Ascending aorta (tissue), 2 donors: ENCODE results near the gene AUTS2. TPM values are rescaled to one million over a fixed set of nuclear protein-coding genes. Genes with fewer than 3 reads are reported as not detected.

ENCODE experiments used
- DNase-seq, 2 donors: peaks; one replicate each; pipeline ENCODE4 v3.0.0-alpha.2; 2019; ENCODE audit warnings: low spot score in 2 of 2
- H3K27ac ChIP-seq, 2 donors: fragments of 200-600 bp; sonication (generic); one replicate each; pipeline ENCODE4 v1.5.1; 2016 to 2017; ENCODE audit warnings: mild to moderate bottlenecking in 1 of 2
- H3K27me3 ChIP-seq: fragments of 200-600 bp; sonication (generic); one replicate; pipeline ENCODE4 v1.5.1; 2017
- H3K36me3 ChIP-seq, 2 donors: fragments of 200-600 bp; sonication (generic); one replicate each; pipeline ENCODE4 v1.5.1; 2016
- H3K4me1 ChIP-seq, 2 donors: fragments of 200-600 bp; sonication (generic); one replicate each; pipeline ENCODE4 v1.5.1; 2016 to 2017; ENCODE audit warnings: mild to moderate bottlenecking in 1 of 2
- H3K4me3 ChIP-seq, 2 donors: fragments of 200-600 bp; sonication (generic); one replicate each; pipeline ENCODE4 v1.5.1; 2016 to 2017; ENCODE audit warnings: mild to moderate bottlenecking in 1 of 2
- H3K9me3 ChIP-seq, 2 donors: fragments of 200-600 bp; sonication (generic); one replicate each; pipeline ENCODE4 v1.5.1; 2016
- intact Hi-C: fragments of 100-400 bp; cut with DNase I; formaldehyde crosslinking; loops from one replicate; pipeline ENCODE4 v1.15.1; 2023
- total RNA-seq: library from RNA; depleted of rRNA; stranded (reverse); fragments of >200 nt; gene quantifications from one replicate; pipeline ENCODE4 v1.1.0, GENCODE V29; 2016
- TF ChIP-seq, protein P1 (sequence below), 3 experiments: fragments of 200-600 bp in 2 of 3; fragments of 450-650 bp in 1 of 3; sonication (generic) in 2 of 3; IDR thresholded peaks; one replicate each; pipeline ENCODE4 v1.5.1; 2016 to 2019; ENCODE audit warnings: antibody characterized with exemption in 3 of 3, mild to moderate bottlenecking in 1 of 3, moderate library complexity in 1 of 3

AUTS2 gene
- total RNA-seq, 1 donor from 2014 or later: 90.4 TPM

DNA sequence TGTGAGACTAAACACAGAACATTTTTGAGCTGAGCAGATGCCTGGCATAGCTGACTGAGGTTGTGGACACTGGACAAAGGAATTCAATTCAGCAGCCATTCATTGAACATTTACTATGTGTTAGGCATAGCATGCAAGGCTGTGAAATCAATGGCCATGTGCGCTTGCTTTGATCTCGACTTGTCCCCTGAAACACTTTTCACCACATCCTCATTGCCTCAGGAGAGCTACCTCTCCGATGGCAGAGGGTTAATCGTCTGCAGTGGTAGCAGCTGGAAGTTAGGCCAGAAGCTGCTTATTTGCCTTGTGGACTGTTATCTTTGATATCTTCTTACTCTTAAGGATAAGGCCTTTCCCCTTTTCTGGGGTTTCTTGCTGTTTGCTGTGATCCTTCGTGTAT lies 297.8 kb downstream of the AUTS2 start:
- Histone ChIP-seq H3K9me3 (no peaks in the 10 kb centered on the region), H3K27me3 (no peaks in the 10 kb centered on the region), H3K4me1 (no peaks in the 10 kb centered on the region), H3K36me3 (no peaks in the 10 kb centered on the region), H3K4me3 (no peak overlapping the region), H3K27ac (no peak overlapping the region)
- DNase-seq: no peak
- intact Hi-C loops: no loop called here
- TF ChIP-seq, protein P1, sequence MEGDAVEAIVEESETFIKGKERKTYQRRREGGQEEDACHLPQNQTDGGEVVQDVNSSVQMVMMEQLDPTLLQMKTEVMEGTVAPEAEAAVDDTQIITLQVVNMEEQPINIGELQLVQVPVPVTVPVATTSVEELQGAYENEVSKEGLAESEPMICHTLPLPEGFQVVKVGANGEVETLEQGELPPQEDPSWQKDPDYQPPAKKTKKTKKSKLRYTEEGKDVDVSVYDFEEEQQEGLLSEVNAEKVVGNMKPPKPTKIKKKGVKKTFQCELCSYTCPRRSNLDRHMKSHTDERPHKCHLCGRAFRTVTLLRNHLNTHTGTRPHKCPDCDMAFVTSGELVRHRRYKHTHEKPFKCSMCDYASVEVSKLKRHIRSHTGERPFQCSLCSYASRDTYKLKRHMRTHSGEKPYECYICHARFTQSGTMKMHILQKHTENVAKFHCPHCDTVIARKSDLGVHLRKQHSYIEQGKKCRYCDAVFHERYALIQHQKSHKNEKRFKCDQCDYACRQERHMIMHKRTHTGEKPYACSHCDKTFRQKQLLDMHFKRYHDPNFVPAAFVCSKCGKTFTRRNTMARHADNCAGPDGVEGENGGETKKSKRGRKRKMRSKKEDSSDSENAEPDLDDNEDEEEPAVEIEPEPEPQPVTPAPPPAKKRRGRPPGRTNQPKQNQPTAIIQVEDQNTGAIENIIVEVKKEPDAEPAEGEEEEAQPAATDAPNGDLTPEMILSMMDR (IDR thresholded peaks at IDR 0.05): no peak

DNA sequence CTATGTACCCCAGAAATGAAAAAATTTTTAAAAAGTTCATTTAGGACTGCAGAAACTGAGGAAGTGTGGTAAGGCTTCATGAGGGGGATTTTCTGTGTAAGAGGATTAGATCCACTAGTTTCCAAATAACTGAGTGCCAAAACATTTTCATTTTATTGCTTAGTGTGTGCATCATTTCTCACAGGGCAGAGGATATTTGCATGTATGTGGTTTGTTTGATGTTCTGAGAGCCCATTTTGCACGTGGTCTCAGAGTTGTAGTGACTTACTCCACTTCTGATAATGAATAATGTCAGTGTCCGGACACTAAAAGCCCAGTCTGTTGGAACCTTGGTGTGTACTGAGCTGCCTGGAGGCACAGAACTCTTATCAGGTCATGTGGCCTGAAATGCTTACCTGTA lies 299.9 kb downstream of the AUTS2 start:
- no peaks in the 10 kb centered on the region for H3K27me3 ChIP-seq
- intact Hi-C loops: no loop called here
- no peak for DNase-seq
- no peak overlapping the region for H3K27ac ChIP-seq
- H3K36me3 ChIP-seq: no peaks in the 10 kb centered on the region
- TF ChIP-seq, protein P1 (IDR thresholded peaks at IDR 0.05): no peak
- no peak overlapping the region for H3K4me3 ChIP-seq
- no peaks in the 10 kb centered on the region for H3K4me1 ChIP-seq
- H3K9me3 ChIP-seq: no peaks in the 10 kb centered on the region

DNA sequence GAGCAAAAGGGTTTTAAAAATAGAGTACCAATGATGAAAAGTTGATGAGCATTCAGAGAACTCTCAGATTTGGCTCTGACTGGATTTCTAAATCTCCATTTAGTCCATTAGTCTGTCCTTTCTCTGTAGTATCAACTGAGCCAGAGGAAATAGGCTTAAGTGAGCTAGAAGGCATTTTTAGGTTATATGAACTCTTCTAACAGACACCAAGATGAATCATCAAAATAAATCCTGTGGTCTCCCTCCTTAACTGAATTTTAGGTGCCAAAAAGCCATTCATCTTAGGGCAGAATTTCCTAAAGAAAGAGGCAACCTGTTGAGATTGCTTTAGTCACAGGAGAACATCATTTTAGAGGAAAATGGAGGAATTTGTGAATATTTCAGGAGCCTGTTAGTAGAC lies 305.1 kb downstream of the AUTS2 start:
- no peaks in the 10 kb centered on the region for H3K4me1 ChIP-seq

DNA sequence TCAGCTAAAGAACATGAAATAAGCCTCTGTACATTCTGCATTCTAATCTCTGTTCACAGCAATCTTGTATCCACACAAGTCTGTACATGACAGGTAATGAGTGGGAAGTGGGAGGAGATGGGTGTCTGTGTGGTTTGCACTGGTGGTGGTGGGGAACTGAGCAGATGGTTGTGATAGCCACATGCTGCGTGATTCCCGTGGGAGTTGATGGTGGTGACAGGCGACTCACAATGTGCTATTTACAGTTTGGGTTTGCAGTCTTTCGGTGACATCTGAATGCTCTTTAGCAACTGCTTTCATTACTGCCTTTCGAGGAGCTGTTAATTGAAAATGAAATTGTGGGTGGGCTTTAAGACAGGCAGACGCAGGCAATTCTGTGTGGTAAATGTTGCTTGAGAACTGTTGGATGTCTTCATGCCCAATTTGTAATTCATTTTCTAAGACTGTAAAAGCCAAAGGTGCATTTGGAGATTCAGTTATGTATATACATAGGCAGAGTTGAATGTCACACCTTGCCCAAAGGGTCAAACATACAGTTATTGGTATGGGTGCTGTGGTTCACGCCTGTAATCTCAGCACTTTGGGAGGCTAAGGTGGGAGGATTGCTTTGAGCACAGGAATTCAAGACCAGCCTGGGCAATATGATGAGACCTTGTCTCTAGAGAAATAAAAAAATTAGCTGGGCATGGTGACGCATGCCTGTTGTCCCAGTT lies 308.2 kb downstream of the AUTS2 start:
- TF ChIP-seq, protein P1 (IDR thresholded peaks at IDR 0.05): no peak
- no peaks in the 10 kb centered on the region for H3K36me3 ChIP-seq
- H3K27me3 ChIP-seq: no peaks in the 10 kb centered on the region
- DNase-seq: no peak
- H3K27ac ChIP-seq: no peak overlapping the region
- intact Hi-C loops: no loop called here
- H3K4me1 ChIP-seq: no peaks in the 10 kb centered on the region
- no peak overlapping the region for H3K4me3 ChIP-seq
- no peaks in the 10 kb centered on the region for H3K9me3 ChIP-seq

More for the DNA sequence above, 305.1 kb downstream of the AUTS2 start:
- Histone ChIP-seq H3K4me3 (no peak overlapping the region), H3K36me3 (no peaks in the 10 kb centered on the region), H3K9me3 (no peaks in the 10 kb centered on the region), H3K27ac (no peak overlapping the region), H3K27me3 (no peaks in the 10 kb centered on the region)
- TF ChIP-seq, protein P1 (IDR thresholded peaks at IDR 0.05): no peak
- intact Hi-C loops: no loop called here
- no peak for DNase-seq

DNA sequence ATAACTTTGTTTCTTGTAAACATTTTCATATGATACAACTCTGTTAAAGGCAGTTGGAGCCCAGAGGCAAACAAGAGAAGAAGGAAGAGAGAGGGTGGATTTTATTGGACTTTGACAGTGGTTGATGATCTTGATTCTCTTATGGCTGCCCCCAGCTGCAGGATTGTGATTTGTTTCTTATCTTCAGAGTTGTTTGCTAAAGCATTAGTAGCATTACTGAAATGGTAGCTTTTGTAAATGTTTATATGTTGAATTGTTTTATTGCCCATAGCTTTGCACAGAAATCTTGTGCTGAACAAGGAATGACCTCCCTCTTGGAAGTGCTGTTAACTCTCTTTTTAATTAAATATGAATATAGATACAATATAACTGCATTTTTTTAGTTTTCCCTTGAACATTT lies 309.4 kb downstream of the AUTS2 start:
- TF ChIP-seq, protein P1 (IDR thresholded peaks at IDR 0.05): no peak

More for the DNA sequence above, 309.4 kb downstream of the AUTS2 start:
- DNase-seq: no peak
- intact Hi-C loops: no loop called here
- H3K27ac ChIP-seq: no peak overlapping the region
- H3K36me3 ChIP-seq: no peaks in the 10 kb centered on the region
- no peaks in the 10 kb centered on the region for H3K9me3 ChIP-seq
- no peaks in the 10 kb centered on the region for H3K27me3 ChIP-seq
- H3K4me1 ChIP-seq: no peaks in the 10 kb centered on the region
- H3K4me3 ChIP-seq: no peak overlapping the region
